Fibroblast of mammary gland (primary cell): ENCODE results near the gene CHRM4.
A peak's percentile ranks its signal among the peaks of the same experiment; 100 is the strongest.

Experiments used
- DNase-seq: peaks from one replicate; pipeline ENCODE4 v3.0.0-alpha.2; 2010; ENCODE audit warnings: low read depth
- H3K4me3 ChIP-seq: 2 replicates; pipeline ENCODE4 v1.5.1; 2011; ENCODE audit warnings: low read depth, mild to moderate bottlenecking, low read length, moderate library complexity; ENCODE audit not compliant: control insufficient read depth
- CTCF ChIP-seq: conservative IDR thresholded peaks from 2 replicates; pipeline ENCODE4 v1.5.1; 2011; ENCODE audit warnings: low read depth, low read length, inconsistent platforms; ENCODE audit not compliant: control insufficient read depth, insufficient read depth

CHRM4 gene

DNA sequence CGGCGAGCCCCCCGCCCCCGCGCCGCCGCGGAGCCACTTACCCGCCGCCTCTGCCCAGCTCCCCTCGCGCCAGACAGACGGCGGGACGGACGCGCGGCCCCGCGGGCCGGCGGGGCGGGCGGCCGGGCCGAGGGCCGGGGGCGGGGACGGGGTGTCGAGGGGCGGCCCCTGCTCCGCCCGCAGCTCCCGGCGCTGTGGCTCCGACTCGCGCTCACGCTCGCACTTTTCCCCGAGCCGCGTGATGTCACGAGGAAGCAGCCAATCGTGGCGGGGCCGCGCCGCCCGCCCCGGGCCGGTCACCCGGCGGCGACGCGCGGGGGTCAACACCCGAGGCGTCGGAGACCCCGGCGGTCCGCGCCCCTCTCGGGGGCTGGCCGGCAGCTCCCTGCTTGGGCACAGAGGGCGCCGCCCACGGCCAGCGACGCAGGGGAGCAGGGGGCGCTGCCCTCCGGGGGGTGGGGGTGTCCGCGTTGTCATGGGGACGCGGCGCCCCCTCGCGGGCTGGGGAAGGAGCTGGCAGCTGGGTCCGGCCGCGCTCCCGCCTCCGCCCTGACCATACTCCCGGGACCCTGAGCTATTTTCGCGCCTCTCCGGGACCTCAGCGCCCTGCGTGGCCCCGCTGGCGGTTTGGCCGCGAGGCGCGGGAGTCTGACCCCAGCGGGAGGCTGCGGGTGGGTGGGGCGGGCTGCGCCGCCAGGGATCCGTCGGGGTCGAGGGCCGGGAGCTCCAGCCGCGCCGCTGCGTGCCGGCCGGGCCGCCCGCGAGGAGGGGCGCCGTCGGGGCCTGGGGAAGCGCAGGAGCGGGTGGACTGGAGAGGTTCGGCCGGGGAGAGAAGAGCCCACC lies at the start of gene CHRM4:
Gene CHRM4, minus strand, starts transcription at position 199 of the 843 bp plus-strand sequence. CDS start 5,219 bp downstream, outside the sequence.
- DNase-seq, result peak; percentile 11
- no peak for TF ChIP-seq CTCF
- peak within 1 kb of the TSS; percentile 35 for H3K4me3 ChIP-seq

DNA sequence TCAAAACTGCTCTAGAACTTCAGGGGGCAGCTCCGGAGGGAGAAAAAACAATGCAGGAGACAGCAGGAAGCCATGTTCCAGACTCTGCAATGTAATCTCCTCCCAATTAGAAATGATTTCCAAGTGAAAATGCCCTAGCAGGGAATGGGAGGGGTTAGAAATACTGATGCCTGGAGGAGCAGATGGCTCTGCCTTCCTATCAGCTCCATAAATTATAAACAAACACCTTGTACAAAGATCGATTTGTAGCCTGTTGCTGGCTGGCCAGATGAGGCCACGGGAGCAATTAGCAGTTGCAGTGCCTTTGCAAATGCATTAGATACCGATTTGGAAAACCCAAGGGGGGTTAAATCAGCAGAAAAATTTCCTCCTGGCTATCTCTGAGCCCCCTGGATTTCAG lies 46.6 kb upstream of the CHRM4 start:
- H3K4me3 ChIP-seq, result no peak overlapping the region
- DNase-seq, result no peak
- no peak for TF ChIP-seq CTCF

GRCh38 chr11:46437122-46437689 lies 45.6 kb upstream of the CHRM4 start:
- no peak for DNase-seq

GRCh38 chr11:46436113-46436512 lies 44.5 kb upstream of the CHRM4 start:
- H3K4me3 ChIP-seq, result no peak overlapping the region
- DNase-seq, result no peak
- TF ChIP-seq CTCF, result no peak

More at GRCh38 chr11:46437122-46437689, 45.6 kb upstream of the CHRM4 start:
- no peak overlapping the region for H3K4me3 ChIP-seq
- TF ChIP-seq CTCF, result no peak

- no peak for TF ChIP-seq CTCF
- H3K4me3 ChIP-seq, result no peak overlapping the region
- DNase-seq, result no peak
Observed at GRCh38 chr11:46435679-46436078, 44.1 kb upstream of the CHRM4 start.

DNA sequence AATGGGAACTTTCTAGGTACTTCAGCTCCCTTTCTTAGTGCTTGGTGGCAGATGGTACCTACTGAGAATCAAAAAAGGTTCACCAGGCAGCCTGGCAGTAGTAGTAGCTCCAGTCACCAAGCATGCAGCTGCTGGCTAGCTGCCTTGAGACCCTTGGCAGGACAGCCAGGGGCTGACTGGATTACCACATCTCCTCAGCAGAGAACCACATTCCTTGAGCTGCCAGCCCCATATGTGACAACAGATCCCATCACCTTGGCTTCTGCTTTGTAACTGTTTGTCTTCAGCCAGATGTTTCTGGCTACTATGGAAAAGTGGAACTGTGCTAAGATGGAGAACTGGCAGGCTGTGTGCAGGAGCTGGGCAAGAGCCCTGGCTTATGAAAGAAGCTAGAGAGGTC lies 39.6 kb upstream of the CHRM4 start:
- DNase-seq, result no peak
- no peak overlapping the region for H3K4me3 ChIP-seq
- no peak for TF ChIP-seq CTCF
